Liver (tissue), 9 donors: Measurements from ENCODE around the gene PSD4. TPM values are rescaled to one million over a fixed set of nuclear protein-coding genes. Genes with fewer than 3 reads are reported as not detected.

Experiments
- DNase-seq: peaks from one replicate; pipeline ENCODE4 v3.0.0-alpha.2; 2017; ENCODE audit warnings: low spot score
- H3K27ac ChIP-seq, 2 donors: one replicate each; pipeline ENCODE4 v1.7.0; 2013; ENCODE audit warnings: inconsistent platforms in 2 of 2, low read length in 2 of 2, control low read depth in 1 of 2, low read depth in 1 of 2, mild to moderate bottlenecking in 1 of 2
- H3K27me3 ChIP-seq, 4 donors: one replicate each; pipeline versions ENCODE4 v1.6.1 to v1.7.0; 2013; ENCODE audit warnings: low read length in 3 of 4, inconsistent platforms in 1 of 4, mild to moderate bottlenecking in 1 of 4, moderate library complexity in 1 of 4; ENCODE audit not compliant: control insufficient read depth in 4 of 4, insufficient read depth in 4 of 4
- H3K36me3 ChIP-seq, 4 donors: one replicate each; pipeline versions ENCODE4 v1.6.1 to v1.7.0; 2013; ENCODE audit warnings: low read length in 3 of 4, mild to moderate bottlenecking in 3 of 4, low read depth in 1 of 4, moderate library complexity in 1 of 4; ENCODE audit not compliant: control insufficient read depth in 4 of 4, insufficient read depth in 3 of 4
- H3K4me1 ChIP-seq, 4 donors: one replicate each; pipeline versions ENCODE4 v1.6.1 to v1.7.0; 2013; ENCODE audit warnings: low read length in 3 of 4, mild to moderate bottlenecking in 3 of 4, moderate library complexity in 1 of 4; ENCODE audit not compliant: control insufficient read depth in 4 of 4, insufficient read depth in 4 of 4
- H3K4me3 ChIP-seq, 3 donors: one replicate each; pipeline versions ENCODE4 v1.6.1 to v1.7.0; 2013; ENCODE audit warnings: low read length in 3 of 3, control low read depth in 1 of 3, low read depth in 1 of 3, mild to moderate bottlenecking in 1 of 3
- H3K9ac ChIP-seq, 2 donors: one replicate each; pipeline ENCODE4 v1.7.0; 2013; ENCODE audit warnings: low read length in 2 of 2, mild to moderate bottlenecking in 2 of 2, moderate library complexity in 2 of 2, control low read depth in 1 of 2, low read depth in 1 of 2
- H3K9me3 ChIP-seq, 4 donors: one replicate each; pipeline versions ENCODE4 v1.6.1 to v1.7.0; 2013; ENCODE audit warnings: low read length in 3 of 4; ENCODE audit not compliant: control insufficient read depth in 4 of 4
- EGR1 ChIP-seq, 2 donors: IDR thresholded peaks; 2 replicates each; pipeline ENCODE4 v1.6.1; 2016 to 2018; ENCODE audit warnings: antibody characterized with exemption in 2 of 2, low read depth in 2 of 2
- FOXA1 ChIP-seq: IDR thresholded peaks from 2 replicates; pipeline ENCODE4 v1.6.1; 2016; ENCODE audit warnings: antibody characterized with exemption
- FOXA2 ChIP-seq: IDR thresholded peaks from 2 replicates; pipeline ENCODE4 v1.6.1; 2016; ENCODE audit warnings: antibody characterized with exemption
- GABPA ChIP-seq, 2 donors: IDR thresholded peaks in 1 of 2; conservative IDR thresholded peaks in 1 of 2; 2 replicates each; pipeline ENCODE4 v1.6.1; 2016; ENCODE audit warnings: antibody characterized with exemption in 2 of 2, mild to moderate bottlenecking in 1 of 2, moderate library complexity in 1 of 2
- HNF4A ChIP-seq, 2 donors: conservative IDR thresholded peaks; 2 replicates each; pipeline ENCODE4 v1.6.1; 2016; ENCODE audit warnings: antibody characterized with exemption in 2 of 2, mild to moderate bottlenecking in 2 of 2
- HNF4G ChIP-seq: IDR thresholded peaks from 2 replicates; pipeline ENCODE4 v1.6.1; 2016; ENCODE audit warnings: antibody characterized with exemption
- JUND ChIP-seq, 2 donors: IDR thresholded peaks; 2 replicates each; pipeline ENCODE4 v1.6.1; 2016; ENCODE audit warnings: antibody characterized with exemption in 2 of 2
- NR2F2 ChIP-seq: IDR thresholded peaks from 2 replicates; pipeline ENCODE4 v1.6.1; 2016; ENCODE audit warnings: antibody characterized with exemption
- RAD21 ChIP-seq, 2 donors: IDR thresholded peaks; 2 replicates each; pipeline ENCODE4 v1.6.1; 2016; ENCODE audit warnings: antibody characterized with exemption in 2 of 2, mild to moderate bottlenecking in 2 of 2
- RXRA ChIP-seq, 2 donors: IDR thresholded peaks; 2 replicates each; pipeline ENCODE4 v1.6.1; 2017 to 2018; ENCODE audit warnings: antibody characterized with exemption in 2 of 2, mild to moderate bottlenecking in 1 of 2
- SP1 ChIP-seq: IDR thresholded peaks from 2 replicates; pipeline ENCODE4 v1.6.1; 2018; ENCODE audit warnings: antibody characterized with exemption, mild to moderate bottlenecking
- TAF1 ChIP-seq: conservative IDR thresholded peaks from 2 replicates; pipeline ENCODE4 v1.6.1; 2016; ENCODE audit warnings: antibody characterized with exemption, mild to moderate bottlenecking
- YY1 ChIP-seq: IDR thresholded peaks from 2 replicates; pipeline ENCODE4 v1.6.1; 2016; ENCODE audit warnings: antibody characterized with exemption, mild to moderate bottlenecking
- WGBS: extraction: QIAGEN DNeasy Blood & Tissue Kit; methylation state at CpG from one replicate; pipeline ENCODE4 v1.1.7; 2013; 5-methylcytosine and 5-hydroxymethylcytosine counted together
- polyA plus RNA-seq, 2 donors: library from polyadenylated mRNA; stranded (reverse) in 1 of 2; unstranded in 1 of 2; fragments of 200-250 nt in 1 of 2; fragments of >200 nt in 1 of 2; fragmentation: Nextera tagmentation in 1 of 2; extraction: Ambion mirVana in 1 of 2; gene quantifications; one replicate each; pipeline versions ENCODE4 v1.2.1 to v1.2.3, GENCODE V29; 2013 to 2015
- total RNA-seq, 2 donors: library from RNA; depleted of rRNA; stranded (reverse); fragments of >200 nt; gene quantifications; one replicate each; pipeline ENCODE4 v1.2.3, GENCODE V29; 2014
- TF ChIP-seq, protein P1 (sequence below): IDR thresholded peaks from 2 replicates; pipeline ENCODE4 v1.6.1; 2016; ENCODE audit warnings: antibody characterized with exemption, mild to moderate bottlenecking
- TF ChIP-seq, protein P2 (sequence below): fragments of 150-350 bp; IDR thresholded peaks from 2 replicates; pipeline ENCODE4 v1.5.1; 2017; ENCODE audit warnings: improper control_type of control experiment, low read depth, low read length; ENCODE audit not compliant: missing input control
- TF ChIP-seq, protein P3 (sequence below): IDR thresholded peaks from 2 replicates; pipeline ENCODE4 v1.6.1; 2016; ENCODE audit warnings: antibody characterized with exemption
- TF ChIP-seq, protein P4 (sequence below): IDR thresholded peaks from 2 replicates; pipeline ENCODE4 v1.6.1; 2016; ENCODE audit warnings: antibody characterized with exemption
- TF ChIP-seq, protein P5 (sequence below): IDR thresholded peaks from 2 replicates; pipeline ENCODE4 v1.6.1; 2016; ENCODE audit warnings: antibody characterized with exemption
- donor health status: healthy.
- donor health status: healthy.
- donor health status: healthy.
- donor health status: healthy.
- donor health status: healthy.

Gene PSD4
- total and polyA plus RNA-seq, 4 donors: 16.4 to 83.2 (median 34.4) TPM

DNA sequence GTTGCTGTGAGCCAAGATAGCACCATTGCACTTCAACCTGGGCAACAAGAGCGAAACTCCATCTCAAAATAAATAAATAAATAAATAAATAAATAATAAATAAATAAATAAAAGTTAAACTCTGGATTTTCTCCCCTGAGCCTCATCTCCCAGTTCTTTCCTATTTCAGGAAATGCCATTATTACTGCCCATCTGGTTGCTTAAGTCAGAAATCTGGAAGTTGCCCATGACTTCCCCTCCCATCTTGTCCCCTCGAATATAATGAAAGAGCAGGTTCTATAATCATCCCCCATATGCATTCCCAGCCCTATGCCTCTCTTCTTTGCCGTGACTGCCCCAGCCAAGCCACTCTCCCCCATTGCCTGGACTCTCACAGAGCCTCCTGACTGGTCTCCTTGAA lies 4.2 kb upstream of the PSD4 start (continued):
- TF ChIP-seq, protein P1, sequence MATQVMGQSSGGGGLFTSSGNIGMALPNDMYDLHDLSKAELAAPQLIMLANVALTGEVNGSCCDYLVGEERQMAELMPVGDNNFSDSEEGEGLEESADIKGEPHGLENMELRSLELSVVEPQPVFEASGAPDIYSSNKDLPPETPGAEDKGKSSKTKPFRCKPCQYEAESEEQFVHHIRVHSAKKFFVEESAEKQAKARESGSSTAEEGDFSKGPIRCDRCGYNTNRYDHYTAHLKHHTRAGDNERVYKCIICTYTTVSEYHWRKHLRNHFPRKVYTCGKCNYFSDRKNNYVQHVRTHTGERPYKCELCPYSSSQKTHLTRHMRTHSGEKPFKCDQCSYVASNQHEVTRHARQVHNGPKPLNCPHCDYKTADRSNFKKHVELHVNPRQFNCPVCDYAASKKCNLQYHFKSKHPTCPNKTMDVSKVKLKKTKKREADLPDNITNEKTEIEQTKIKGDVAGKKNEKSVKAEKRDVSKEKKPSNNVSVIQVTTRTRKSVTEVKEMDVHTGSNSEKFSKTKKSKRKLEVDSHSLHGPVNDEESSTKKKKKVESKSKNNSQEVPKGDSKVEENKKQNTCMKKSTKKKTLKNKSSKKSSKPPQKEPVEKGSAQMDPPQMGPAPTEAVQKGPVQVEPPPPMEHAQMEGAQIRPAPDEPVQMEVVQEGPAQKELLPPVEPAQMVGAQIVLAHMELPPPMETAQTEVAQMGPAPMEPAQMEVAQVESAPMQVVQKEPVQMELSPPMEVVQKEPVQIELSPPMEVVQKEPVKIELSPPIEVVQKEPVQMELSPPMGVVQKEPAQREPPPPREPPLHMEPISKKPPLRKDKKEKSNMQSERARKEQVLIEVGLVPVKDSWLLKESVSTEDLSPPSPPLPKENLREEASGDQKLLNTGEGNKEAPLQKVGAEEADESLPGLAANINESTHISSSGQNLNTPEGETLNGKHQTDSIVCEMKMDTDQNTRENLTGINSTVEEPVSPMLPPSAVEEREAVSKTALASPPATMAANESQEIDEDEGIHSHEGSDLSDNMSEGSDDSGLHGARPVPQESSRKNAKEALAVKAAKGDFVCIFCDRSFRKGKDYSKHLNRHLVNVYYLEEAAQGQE: no peak
- TF ChIP-seq GABPA (IDR thresholded peaks at IDR 0.05 in 1 of 2, conservative IDR thresholded peaks at IDR 0.05 in 1 of 2): no peak
- TF ChIP-seq FOXA2: no peak
- no peak for TF ChIP-seq NR2F2

DNA sequence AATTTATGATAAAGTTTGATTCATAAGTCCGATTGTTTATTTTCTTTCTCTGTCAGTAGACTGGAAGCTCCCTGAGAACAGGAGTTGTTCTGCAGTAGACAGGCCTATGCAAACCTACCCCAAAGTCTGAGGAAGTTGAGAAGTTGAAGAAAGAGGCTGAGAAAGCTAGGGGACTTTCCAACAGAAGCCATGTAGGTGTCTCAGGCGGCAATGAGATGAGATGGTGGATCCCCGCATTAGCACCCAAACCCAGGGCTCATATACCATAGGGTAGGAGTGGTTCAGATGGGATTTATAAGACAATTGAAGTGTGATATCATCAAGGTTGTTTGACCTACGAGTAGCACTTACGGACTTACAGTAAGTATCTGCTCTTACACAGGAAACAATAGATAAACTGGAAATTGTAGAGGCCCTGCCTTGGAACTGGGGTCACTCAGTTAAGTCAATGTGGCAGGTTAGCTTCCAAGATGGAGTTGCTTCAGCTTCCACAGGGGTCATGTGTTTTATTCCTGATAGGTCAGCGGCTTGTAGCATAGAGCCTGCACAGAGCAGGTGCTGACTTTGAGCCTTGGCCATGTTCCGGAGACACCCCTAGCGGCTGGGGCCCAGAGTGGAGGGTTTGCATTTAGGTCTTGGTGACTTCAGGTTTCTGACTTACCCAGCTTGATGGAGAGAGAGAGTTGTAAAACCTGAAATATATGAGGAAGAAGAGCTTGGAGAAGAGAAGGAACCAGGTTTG lies 2.3 kb upstream of the PSD4 start:
- no peak overlapping the region for H3K4me3 ChIP-seq
- TF ChIP-seq RAD21 (IDR thresholded peaks at IDR 0.05) (no peak), FOXA2 (no peak), TAF1 (no peak), HNF4A (conservative IDR thresholded peaks at IDR 0.05) (no peak), YY1 (no peak), JUND (IDR thresholded peaks at IDR 0.05) (no peak), NR2F2 (no peak), FOXA1 (no peak), HNF4G (no peak), SP1 (no peak), GABPA (IDR thresholded peaks at IDR 0.05 in 1 of 2, conservative IDR thresholded peaks at IDR 0.05 in 1 of 2) (no peak), RXRA (IDR thresholded peaks at IDR 0.05) (no peak), EGR1 (IDR thresholded peaks at IDR 0.05; ENCODE audit: low read depth in 2 of 2) (no peak)
- TF ChIP-seq, protein P2, sequence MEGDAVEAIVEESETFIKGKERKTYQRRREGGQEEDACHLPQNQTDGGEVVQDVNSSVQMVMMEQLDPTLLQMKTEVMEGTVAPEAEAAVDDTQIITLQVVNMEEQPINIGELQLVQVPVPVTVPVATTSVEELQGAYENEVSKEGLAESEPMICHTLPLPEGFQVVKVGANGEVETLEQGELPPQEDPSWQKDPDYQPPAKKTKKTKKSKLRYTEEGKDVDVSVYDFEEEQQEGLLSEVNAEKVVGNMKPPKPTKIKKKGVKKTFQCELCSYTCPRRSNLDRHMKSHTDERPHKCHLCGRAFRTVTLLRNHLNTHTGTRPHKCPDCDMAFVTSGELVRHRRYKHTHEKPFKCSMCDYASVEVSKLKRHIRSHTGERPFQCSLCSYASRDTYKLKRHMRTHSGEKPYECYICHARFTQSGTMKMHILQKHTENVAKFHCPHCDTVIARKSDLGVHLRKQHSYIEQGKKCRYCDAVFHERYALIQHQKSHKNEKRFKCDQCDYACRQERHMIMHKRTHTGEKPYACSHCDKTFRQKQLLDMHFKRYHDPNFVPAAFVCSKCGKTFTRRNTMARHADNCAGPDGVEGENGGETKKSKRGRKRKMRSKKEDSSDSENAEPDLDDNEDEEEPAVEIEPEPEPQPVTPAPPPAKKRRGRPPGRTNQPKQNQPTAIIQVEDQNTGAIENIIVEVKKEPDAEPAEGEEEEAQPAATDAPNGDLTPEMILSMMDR: no peak
- TF ChIP-seq, protein P3, sequence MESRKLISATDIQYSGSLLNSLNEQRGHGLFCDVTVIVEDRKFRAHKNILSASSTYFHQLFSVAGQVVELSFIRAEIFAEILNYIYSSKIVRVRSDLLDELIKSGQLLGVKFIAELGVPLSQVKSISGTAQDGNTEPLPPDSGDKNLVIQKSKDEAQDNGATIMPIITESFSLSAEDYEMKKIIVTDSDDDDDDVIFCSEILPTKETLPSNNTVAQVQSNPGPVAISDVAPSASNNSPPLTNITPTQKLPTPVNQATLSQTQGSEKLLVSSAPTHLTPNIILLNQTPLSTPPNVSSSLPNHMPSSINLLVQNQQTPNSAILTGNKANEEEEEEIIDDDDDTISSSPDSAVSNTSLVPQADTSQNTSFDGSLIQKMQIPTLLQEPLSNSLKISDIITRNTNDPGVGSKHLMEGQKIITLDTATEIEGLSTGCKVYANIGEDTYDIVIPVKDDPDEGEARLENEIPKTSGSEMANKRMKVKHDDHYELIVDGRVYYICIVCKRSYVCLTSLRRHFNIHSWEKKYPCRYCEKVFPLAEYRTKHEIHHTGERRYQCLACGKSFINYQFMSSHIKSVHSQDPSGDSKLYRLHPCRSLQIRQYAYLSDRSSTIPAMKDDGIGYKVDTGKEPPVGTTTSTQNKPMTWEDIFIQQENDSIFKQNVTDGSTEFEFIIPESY: no peak
- TF ChIP-seq, protein P4, sequence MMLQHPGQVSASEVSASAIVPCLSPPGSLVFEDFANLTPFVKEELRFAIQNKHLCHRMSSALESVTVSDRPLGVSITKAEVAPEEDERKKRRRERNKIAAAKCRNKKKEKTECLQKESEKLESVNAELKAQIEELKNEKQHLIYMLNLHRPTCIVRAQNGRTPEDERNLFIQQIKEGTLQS: no peak
- TF ChIP-seq, protein P1: no peak
- TF ChIP-seq, protein P5, sequence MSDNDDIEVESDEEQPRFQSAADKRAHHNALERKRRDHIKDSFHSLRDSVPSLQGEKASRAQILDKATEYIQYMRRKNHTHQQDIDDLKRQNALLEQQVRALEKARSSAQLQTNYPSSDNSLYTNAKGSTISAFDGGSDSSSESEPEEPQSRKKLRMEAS: no peak
- H3K36me3 ChIP-seq: peaks cover 0 to 1% (median 0%) of the 10 kb centered on the region in 4 donors

More for the DNA sequence above, 2.3 kb upstream of the PSD4 start:
- H3K27ac ChIP-seq: no peak overlapping the region
- H3K27me3 ChIP-seq: no peaks in the 10 kb centered on the region
- DNase-seq: no peak
- H3K9ac ChIP-seq: no peak overlapping the region
- H3K9me3 ChIP-seq: no peaks in the 10 kb centered on the region
- H3K4me1 ChIP-seq: peaks cover 0 to 29% (median 18%) of the 10 kb centered on the region in 4 donors
- WGBS: 94% methylated on average over 8 of the region's 8 CpGs
